HepG2 (cell line): ENCODE data around the gene GRK5. TPM values are rescaled to one million over a fixed set of nuclear protein-coding genes. Genes with fewer than 3 reads are reported as not detected.
A peak's percentile ranks its signal among the peaks of the same experiment; 100 is the strongest.

Experiments
- ATF4 ChIP-seq, 2 experiments: fragments of 450-650 bp in 1 of 2; sonication (generic) in 1 of 2; formaldehyde crosslinking; IDR thresholded peaks; 2 replicates each; pipeline versions ENCODE4 v1.5.0 to v1.8.0; 2020 to 2022; ENCODE audit warnings: mild to moderate bottlenecking in 1 of 2, missing genetic modification reagents in 1 of 2
- FOXC1 ChIP-seq: sonication (generic); formaldehyde crosslinking; IDR thresholded peaks from 2 replicates; pipeline ENCODE4 v1.8.0; 2022; ENCODE audit warnings: mild to moderate bottlenecking, missing genetic modification reagents, borderline replicate concordance
- MYC ChIP-seq: sonication (generic); formaldehyde crosslinking; IDR thresholded peaks from 2 replicates; pipeline ENCODE4 v1.9.0; 2021; ENCODE audit warnings: missing genetic modification reagents, borderline replicate concordance
- POLR2AphosphoS2 ChIP-seq: IDR thresholded peaks from 2 replicates; pipeline ENCODE4 v1.6.1; 2011; ENCODE audit warnings: low read depth, low read length, improper control_type of control experiment
- PRPF4 ChIP-seq: fragments of 200-400 bp; formaldehyde crosslinking; IDR thresholded peaks from 2 replicates; pipeline ENCODE4 v1.6.1; 2016; ENCODE audit warnings: low read length, low read depth; ENCODE audit not compliant: poor library complexity, severe bottlenecking
- RERE ChIP-seq: IDR thresholded peaks from 2 replicates; pipeline ENCODE4 v1.6.1; 2016; ENCODE audit warnings: low read depth, missing genetic modification reagents, missing compliant biosample characterization
- RORA ChIP-seq: sonication (generic); formaldehyde crosslinking; IDR thresholded peaks from 2 replicates; pipeline ENCODE4 v1.5.0; 2020; ENCODE audit warnings: mild to moderate bottlenecking, missing genetic modification reagents, moderate library complexity
- YY1 ChIP-seq: IDR thresholded peaks from 2 replicates; pipeline ENCODE4 v1.6.1; 2011; ENCODE audit warnings: low read length, low read depth, moderate library complexity, mild to moderate bottlenecking; ENCODE audit not compliant: insufficient read depth, insufficient replicate concordance
- ZFP36L2 ChIP-seq: sonication (generic); formaldehyde crosslinking; IDR thresholded peaks from 2 replicates; pipeline ENCODE4 v1.4.0; 2020; ENCODE audit warnings: missing genetic modification reagents
- ZHX2 ChIP-seq, 2 experiments: sonication (generic) in 1 of 2; formaldehyde crosslinking in 1 of 2; IDR thresholded peaks; 2 replicates each; pipeline versions ENCODE4 v1.6.1 to v1.9.0; 2014 to 2022; ENCODE audit warnings: antibody characterized with exemption in 1 of 2, borderline replicate concordance in 1 of 2, inconsistent platforms in 1 of 2, low read depth in 1 of 2, missing genetic modification reagents in 1 of 2
- ZMAT5 ChIP-seq: sonication (generic); formaldehyde crosslinking; IDR thresholded peaks from 2 replicates; pipeline ENCODE4 v1.5.0; 2020; ENCODE audit warnings: mild to moderate bottlenecking, low read depth, missing genetic modification reagents, borderline replicate concordance
- ZNF292 ChIP-seq: sonication (generic); formaldehyde crosslinking; IDR thresholded peaks from 2 replicates; pipeline ENCODE4 v1.8.1; 2022; ENCODE audit warnings: mild to moderate bottlenecking, low read depth, missing genetic modification reagents, borderline replicate concordance
- ZNF333 ChIP-seq: sonication (generic); formaldehyde crosslinking; IDR thresholded peaks from 2 replicates; pipeline ENCODE4 v1.4.0; 2020; ENCODE audit warnings: mild to moderate bottlenecking, missing genetic modification reagents, borderline replicate concordance
- ZNF546 ChIP-seq: sonication (generic); formaldehyde crosslinking; conservative IDR thresholded peaks from 2 replicates; pipeline ENCODE4 v1.8.1; 2023; ENCODE audit warnings: mild to moderate bottlenecking, missing genetic modification reagents
- polyA plus RNA-seq, 8 experiments: library from polyadenylated mRNA; depleted of rRNA in 3 of 8; stranded (reverse) in 7 of 8; unstranded in 1 of 8; fragments of >200 nt; fragmentation: Illumina TruSeq in 4 of 8; extraction: Trizol in 4 of 8; gene quantifications; 2 replicates each; pipeline versions ENCODE4 v1.2.1 to v1.2.3, GENCODE V29; 2011 to 2016; ENCODE audit warnings: low read depth in 4 of 8, missing spikeins in 1 of 8, mixed read lengths in 1 of 8; ENCODE audit not compliant: insufficient read depth in 1 of 8
- total RNA-seq, 5 experiments: library from RNA; depleted of rRNA; stranded (reverse); fragments of >200 nt; fragmentation: Illumina TruSeq; extraction: Trizol; gene quantifications; 2 replicates each; pipeline ENCODE4 v1.2.3, GENCODE V29; 2016; ENCODE audit warnings: low read depth in 1 of 5

Gene GRK5
- total and polyA plus RNA-seq, 2 of the 13 experiments (the other 11 are each of a cell fraction or from before 2014, with no cell fraction given), result 10.4 to 12.6 TPM

- TF ChIP-seq ZHX2 (IDR thresholded peaks at IDR 0.05; ENCODE audit: low read depth) (no peak), ZHX2 (CRISPR knock-in tag; IDR thresholded peaks at IDR 0.05; ENCODE audit: borderline replicate concordance) (no peak), MYC (peak; percentile 95), PRPF4 (no peak), ZMAT5 (CRISPR knock-in tag) (no peak), YY1 (no peak), POLR2AphosphoS2 (no peak), ATF4 (CRISPR knock-in tag; IDR thresholded peaks at IDR 0.05) (0 out of 4 replicates have a peak, but pooled peaks of 1 of the 2 experiments have one; percentile 6), ZNF292 (no peak), RORA (no peak), ZNF333 (CRISPR knock-in tag) (no peak), ZFP36L2 (0 out of 2 replicates have a peak, but pooled peaks have one; percentile 37), FOXC1 (CRISPR knock-in tag) (no peak), RERE (CRISPR knock-in tag) (no peak), ZNF546 (CRISPR knock-in tag) (no peak)
Measured at GRCh38 chr10:119316729-119317097, 109.3 kb downstream of the GRK5 start (continued).
